GM12875 (cell line): Measurements from ENCODE around the gene RAB1B.
"Not testable (repeated sequence)": the region's sequence is repeated elsewhere in the genome, so short reads cannot be mapped to it uniquely, and the experiment has no call there.

Experiments
- H3K4me3 ChIP-seq: one replicate; pipeline ENCODE4 v1.5.1; 2011; ENCODE audit warnings: low read depth, low read length, control low read depth
- TF ChIP-seq, protein P1 (sequence below): IDR thresholded peaks from 2 replicates; pipeline ENCODE4 v1.5.1; 2011; ENCODE audit warnings: low read depth, mild to moderate bottlenecking, control low read depth, inconsistent platforms, low read length, moderate library complexity, borderline replicate concordance; ENCODE audit not compliant: insufficient read depth

RAB1B gene

GRCh38 chr11:66315498-66315885 is 47.1 kb downstream of the RAB1B start:
- H3K4me3 ChIP-seq, result no peak overlapping the region

DNA sequence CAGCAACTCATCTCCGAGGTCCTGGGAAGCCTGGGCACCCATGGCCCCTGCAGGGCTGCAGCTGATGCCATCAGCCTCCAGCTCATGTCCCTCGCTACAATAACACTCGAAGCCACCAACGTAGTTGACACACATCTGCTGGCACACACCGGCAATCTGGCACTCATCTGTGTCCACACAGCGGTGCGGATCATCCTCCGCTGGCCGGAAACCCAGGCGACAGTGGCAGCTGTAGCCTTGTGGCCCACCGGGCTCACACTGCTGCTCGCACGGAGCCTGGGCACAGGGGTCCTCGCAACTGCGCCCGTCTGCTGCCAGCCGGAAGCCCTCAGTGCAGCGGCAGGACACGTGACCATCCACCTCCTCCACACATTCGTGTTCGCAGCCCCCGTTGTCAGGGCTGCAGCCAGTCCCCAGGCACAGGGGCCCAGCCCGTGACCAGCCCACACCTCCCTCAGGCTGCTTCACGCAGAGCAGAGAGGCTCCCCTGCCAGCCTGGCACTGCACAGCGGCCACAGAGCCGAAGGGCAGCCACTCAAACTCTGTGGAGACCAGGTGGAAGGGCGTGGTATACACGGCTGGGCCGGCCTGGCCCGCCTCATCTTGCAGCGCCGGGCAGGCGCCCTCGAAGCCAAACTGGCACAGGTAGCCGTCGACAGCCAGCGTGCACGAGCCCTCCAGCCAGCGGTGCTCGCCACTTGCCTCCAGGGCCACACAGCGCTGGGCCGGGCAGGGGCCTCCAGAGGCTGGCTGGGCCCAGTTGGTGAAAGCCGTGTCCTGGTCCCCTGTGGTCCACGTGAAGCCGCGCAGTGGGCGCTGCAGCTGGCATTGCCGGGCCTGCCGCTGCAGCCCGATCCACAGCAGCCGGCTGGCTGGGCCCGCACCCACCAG is 47.7 kb downstream of the RAB1B start:
- H3K4me3 ChIP-seq, result no peak overlapping the region
- TF ChIP-seq, protein P1, sequence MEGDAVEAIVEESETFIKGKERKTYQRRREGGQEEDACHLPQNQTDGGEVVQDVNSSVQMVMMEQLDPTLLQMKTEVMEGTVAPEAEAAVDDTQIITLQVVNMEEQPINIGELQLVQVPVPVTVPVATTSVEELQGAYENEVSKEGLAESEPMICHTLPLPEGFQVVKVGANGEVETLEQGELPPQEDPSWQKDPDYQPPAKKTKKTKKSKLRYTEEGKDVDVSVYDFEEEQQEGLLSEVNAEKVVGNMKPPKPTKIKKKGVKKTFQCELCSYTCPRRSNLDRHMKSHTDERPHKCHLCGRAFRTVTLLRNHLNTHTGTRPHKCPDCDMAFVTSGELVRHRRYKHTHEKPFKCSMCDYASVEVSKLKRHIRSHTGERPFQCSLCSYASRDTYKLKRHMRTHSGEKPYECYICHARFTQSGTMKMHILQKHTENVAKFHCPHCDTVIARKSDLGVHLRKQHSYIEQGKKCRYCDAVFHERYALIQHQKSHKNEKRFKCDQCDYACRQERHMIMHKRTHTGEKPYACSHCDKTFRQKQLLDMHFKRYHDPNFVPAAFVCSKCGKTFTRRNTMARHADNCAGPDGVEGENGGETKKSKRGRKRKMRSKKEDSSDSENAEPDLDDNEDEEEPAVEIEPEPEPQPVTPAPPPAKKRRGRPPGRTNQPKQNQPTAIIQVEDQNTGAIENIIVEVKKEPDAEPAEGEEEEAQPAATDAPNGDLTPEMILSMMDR, result no peak

More at GRCh38 chr11:66315498-66315885, 47.1 kb downstream of the RAB1B start:
- TF ChIP-seq, protein P1, result no peak

DNA sequence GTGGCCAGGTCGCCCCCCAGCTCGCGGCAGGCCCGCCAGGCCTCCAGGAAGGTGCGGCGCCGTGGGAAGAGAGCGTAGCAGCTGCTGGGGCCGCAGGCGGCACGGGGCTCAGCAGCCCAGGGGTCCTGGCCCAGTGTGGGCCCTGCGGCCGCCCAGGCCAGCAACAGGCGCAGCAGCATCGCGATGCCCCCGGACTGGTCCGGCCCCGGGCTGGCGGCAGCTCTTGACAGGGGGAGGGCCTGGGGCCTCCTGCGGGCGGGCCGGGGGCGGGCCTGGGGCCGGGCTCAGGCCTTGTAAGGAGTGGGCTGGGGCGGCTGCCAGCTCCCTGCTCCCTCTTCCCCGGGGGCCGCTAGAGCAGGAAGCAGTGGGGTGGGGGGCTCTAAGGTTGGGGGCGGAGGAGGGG is 48.4 kb downstream of the RAB1B start, which contains the start of gene CD248:
Gene CD248 (minus strand): TSS at position 196 of the 403 bp plus-strand sequence. CDS start 17 bp downstream, at position 179.
- TF ChIP-seq, protein P1, result no peak
- no peak within 1 kb of the TSS for H3K4me3 ChIP-seq

DNA sequence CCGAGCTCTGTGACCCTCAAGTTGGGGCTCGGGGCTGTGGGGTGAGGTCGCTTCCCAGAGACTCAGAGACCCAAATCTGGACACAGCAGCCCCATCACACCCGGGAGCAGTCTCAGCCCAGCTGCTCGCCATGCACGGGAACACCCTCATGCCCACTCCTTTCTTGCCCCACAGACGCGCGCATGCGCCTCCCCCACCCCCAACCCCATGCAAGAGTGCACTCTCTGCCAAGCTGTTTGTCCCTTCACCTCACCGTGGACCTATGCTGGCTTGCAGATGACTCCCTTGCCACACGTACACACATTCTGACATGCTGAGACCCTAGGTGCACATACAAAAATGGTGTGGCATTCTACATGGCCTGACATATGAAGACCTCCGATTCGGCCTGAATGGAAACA is 48.9 kb downstream of the RAB1B start:
- H3K4me3 ChIP-seq, result no peak overlapping the region
- TF ChIP-seq, protein P1, result no peak

- no peak overlapping the region for H3K4me3 ChIP-seq
- TF ChIP-seq, protein P1, result no peak
Observed at GRCh38 chr11:66317723-66318599, 49.5 kb downstream of the RAB1B start.

GRCh38 chr11:66318600-66318970 is 50.1 kb downstream of the RAB1B start:
- TF ChIP-seq, protein P1, result no peak

DNA sequence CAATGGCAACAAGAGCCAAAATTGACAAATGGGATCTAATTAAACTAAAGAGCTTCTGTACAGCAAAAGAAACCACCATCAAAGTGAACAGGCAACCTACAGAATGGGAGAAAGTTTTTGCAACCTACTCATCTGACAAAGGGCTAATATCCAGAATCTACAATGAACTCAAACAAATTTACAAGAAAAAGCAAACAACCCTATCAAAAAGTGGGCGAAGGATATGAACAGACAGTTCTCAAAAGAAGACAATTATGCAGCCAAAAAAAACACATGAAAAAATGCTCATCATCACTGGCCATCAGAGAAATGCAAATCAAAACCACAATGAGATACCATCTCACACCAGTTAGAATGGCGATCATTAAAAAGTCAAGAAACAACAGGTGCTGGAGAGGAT is 51.9 kb downstream of the RAB1B start:
- H3K4me3 ChIP-seq, result not testable (repeated sequence)

More at GRCh38 chr11:66318600-66318970, 50.1 kb downstream of the RAB1B start:
- no peak overlapping the region for H3K4me3 ChIP-seq

- H3K4me3 ChIP-seq, result not testable (repeated sequence)
Observed at GRCh38 chr11:66320748-66321147, 52.3 kb downstream of the RAB1B start.
